ENCODE results near the gene CKS1B. TPM values are rescaled to one million over a fixed set of nuclear protein-coding genes. Genes with fewer than 3 reads are reported as not detected.
A peak's percentile ranks its signal among the peaks of the same experiment; 100 is the strongest.

The CKS1B gene
- total RNA-seq, 1 donor from 2014 or later = 12.6 TPM

DNA sequence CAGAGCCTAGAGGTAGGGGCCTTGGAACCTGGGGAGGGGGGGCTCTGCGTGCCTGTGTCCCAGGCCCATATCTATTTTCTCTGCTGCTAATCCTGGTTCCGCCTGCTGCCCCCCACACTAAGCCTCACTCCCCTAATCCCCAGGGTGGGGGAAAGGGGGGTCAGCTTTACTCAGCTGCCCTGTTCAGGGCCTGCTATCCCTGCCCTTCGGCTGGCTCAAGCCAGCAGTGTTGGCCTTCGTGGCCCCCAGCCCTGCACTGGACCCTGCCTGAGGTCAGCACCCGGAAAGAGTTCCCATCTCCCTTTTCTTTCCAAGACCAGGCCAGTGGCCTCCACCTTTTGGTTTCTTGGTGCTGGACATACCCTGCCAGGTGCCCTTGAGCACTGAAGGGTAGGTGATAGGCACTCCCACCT is 36.5 kb downstream of the CKS1B start:
- DNase-seq (ENCODE audit: low spot score in 2 of 2) (no peak), FAIRE-seq (no peak)

DNA sequence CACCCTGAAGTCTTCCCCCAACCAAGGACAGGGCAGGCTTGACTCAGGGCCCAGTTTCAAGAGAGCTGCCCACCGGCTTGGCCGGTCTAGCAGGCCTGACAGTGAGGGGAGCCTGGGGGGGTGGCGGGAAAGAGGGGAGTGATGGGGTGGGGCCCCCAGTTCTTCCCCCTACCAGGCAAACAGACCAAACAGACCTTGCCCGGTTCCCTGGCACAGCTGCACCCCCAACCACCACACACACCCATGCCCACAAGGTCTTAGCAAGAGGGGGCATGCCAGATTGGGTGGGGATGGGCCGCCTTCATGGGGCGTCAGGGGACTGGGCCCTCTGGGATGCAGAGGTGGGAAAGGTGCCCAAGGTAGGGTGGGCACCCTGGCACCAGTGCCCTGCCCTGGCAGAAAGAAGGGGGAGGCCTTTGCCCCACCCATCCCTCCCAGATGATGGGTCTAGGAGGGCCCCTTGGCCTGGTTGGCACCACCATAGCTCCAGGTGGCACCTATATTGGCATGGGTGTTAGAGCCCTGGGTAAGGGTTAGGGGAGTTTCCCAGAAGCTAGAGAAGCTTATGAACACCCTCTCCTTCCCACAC is 37.0 kb downstream of the CKS1B start:
- DNase-seq (ENCODE audit: low spot score in 2 of 2) = no peak
- FAIRE-seq = no peak

GRCh38 chr1:155012026-155012546 is 37.6 kb downstream of the CKS1B start:
- FAIRE-seq = no peak

GRCh38 chr1:155012776-155013602 is 38.5 kb downstream of the CKS1B start:
- FAIRE-seq (no peak), DNase-seq (ENCODE audit: low spot score in 2 of 2) (no peak)

More at GRCh38 chr1:155012026-155012546, 37.6 kb downstream of the CKS1B start:
- peak; percentile 74 to 84 for DNase-seq (ENCODE audit: low spot score in 2 of 2)

DNA sequence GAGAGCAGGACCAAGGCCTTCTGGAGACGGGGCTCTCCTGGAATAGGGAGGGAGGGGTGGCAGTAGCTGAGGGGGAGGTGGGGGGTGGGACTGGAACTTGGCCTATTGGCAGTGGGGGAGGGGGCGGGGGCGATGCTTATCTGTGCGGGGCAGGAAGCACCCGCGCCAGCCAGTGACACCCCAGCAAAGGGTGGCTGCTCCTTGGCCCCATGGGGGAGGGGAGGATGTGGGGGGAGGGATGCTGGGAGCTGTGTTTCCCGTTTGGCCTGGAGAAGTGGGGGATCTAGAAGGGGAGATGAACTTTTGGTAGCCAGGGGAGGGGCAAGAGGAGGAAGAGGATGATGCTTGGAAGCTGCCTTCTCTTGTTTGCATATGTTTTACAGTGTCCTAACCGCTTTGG is 39.2 kb downstream of the CKS1B start:
- no peak for FAIRE-seq
- DNase-seq (ENCODE audit: low spot score in 2 of 2) = no peak

DNA sequence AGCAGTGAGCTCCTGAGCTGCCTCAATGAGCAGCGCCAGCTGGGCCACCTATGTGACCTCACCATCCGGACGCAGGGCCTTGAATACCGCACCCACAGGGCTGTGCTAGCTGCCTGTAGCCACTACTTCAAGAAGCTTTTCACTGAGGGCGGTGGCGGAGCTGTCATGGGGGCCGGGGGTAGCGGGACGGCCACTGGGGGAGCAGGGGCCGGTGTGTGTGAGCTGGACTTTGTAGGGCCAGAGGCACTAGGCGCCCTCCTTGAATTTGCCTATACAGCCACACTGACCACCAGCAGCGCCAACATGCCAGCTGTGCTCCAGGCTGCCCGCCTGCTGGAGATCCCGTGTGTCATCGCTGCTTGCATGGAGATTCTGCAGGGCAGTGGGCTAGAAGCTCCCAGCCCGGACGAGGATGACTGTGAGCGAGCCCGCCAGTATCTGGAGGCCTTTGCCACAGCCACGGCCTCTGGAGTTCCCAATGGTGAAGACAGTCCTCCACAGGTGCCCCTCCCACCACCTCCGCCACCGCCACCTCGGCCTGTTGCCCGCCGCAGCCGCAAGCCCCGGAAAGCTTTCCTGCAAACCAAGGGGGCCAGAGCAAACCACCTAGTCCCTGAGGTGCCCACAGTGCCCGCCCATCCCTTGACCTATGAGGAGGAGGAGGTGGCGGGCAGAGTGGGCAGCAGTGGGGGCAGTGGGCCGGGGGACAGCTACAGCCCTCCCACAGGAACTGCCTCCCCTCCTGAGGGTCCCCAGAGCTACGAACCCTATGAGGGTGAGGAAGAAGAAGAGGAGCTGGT is 40.4 kb downstream of the CKS1B start:
- FAIRE-seq (no peak), DNase-seq (ENCODE audit: low spot score in 2 of 2) (no peak)

- no peak for FAIRE-seq
- DNase-seq (ENCODE audit: low spot score in 2 of 2) = no peak
Observed at GRCh38 chr1:155015527-155016230, 41.2 kb downstream of the CKS1B start.

- FAIRE-seq (no peak), DNase-seq (ENCODE audit: low spot score in 2 of 2) (no peak)
Observed at GRCh38 chr1:155016231-155016831, 41.9 kb downstream of the CKS1B start.

GRCh38 chr1:155017041-155017945 is 42.8 kb downstream of the CKS1B start:
- FAIRE-seq = no peak
- peak; percentile 84 to 88 for DNase-seq (ENCODE audit: low spot score in 2 of 2)

GRCh38 chr1:155017946-155018316 is 43.5 kb downstream of the CKS1B start:
- FAIRE-seq (no peak), DNase-seq (ENCODE audit: low spot score in 2 of 2) (no peak)

DNA sequence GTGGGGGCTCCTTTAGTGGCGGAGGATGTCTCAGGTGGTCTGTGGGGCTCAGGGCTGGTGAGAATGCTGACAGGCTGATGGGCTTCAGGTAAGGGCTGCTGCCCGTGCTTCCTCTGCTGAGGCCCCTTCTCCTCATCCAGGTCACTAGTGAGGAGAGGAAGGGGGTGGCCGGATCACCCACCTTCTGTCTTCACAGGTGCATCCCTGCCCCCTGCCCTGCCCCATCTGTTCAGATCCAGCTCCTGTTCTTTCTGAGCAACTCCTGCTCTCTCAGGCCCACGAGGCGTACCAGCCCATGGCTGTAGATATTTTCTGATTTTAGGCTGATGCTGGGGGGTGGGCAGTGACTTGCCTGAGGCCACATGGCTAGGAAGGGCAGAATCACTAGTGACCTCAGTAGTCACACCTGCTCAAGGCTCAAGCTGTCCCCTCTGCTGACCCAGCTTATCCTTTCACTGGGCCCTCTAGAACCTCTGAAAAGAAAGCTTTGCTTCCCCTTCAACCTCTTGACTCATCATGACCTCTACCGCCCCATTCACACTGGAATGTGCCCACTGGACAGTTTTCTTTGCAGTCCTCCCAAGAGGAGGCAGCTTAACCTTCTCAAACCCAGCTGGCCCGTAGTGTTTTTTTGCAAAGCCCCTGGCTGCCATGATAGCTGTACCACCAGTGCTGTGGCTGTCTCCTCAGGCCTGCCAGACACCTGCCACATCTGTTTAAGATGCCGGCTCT is 44.3 kb downstream of the CKS1B start:
- DNase-seq (ENCODE audit: low spot score in 2 of 2) (no peak), FAIRE-seq (no peak)

- DNase-seq (ENCODE audit: low spot score in 2 of 2) (no peak), FAIRE-seq (no peak)
Observed at GRCh38 chr1:155019377-155020245, 45.1 kb downstream of the CKS1B start.

- no peak for FAIRE-seq
- no peak for DNase-seq (ENCODE audit: low spot score in 2 of 2)
Observed at GRCh38 chr1:155022136-155022926, 47.9 kb downstream of the CKS1B start.

- FAIRE-seq (no peak), DNase-seq (ENCODE audit: low spot score in 2 of 2) (no peak)
Observed at GRCh38 chr1:155022927-155023236, 48.4 kb downstream of the CKS1B start.

- FAIRE-seq (no peak), DNase-seq (ENCODE audit: low spot score in 2 of 2) (no peak)
Observed at GRCh38 chr1:155023627-155024026, 49.1 kb downstream of the CKS1B start.

- no peak for FAIRE-seq
- no peak for DNase-seq (ENCODE audit: low spot score in 2 of 2)
Observed at GRCh38 chr1:155024315-155024714, 49.8 kb downstream of the CKS1B start.

DNA sequence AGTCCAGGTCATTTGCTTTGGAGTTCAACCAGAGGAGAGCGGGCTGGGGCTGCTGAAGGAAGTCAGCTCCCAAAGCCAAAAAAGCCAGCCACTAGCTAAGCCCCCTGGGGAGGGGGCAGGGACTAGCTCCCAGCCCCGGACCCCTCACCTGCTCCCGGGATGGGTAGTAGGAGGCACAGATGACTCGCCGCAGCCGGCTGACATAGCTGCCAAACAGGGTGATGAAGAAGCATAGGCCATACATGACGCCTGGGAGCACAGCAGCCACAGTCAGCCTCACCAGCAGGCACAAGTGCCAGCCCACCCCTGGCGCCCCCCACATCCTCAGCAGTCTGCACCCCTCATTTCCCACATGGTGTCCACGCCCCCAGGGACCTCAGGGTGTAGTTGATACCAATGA is 51.7 kb downstream of the CKS1B start:
- DNase-seq (ENCODE audit: low spot score in 2 of 2) (no peak), FAIRE-seq (no peak)

Data from frontal cortex (tissue), 4 donors.